ENCODE data around the gene PAGE2B.
"Not testable (repeated sequence)": the region's sequence is repeated elsewhere in the genome, so short reads cannot be mapped to it uniquely, and the experiment has no call there.

The PAGE2B gene

DNA sequence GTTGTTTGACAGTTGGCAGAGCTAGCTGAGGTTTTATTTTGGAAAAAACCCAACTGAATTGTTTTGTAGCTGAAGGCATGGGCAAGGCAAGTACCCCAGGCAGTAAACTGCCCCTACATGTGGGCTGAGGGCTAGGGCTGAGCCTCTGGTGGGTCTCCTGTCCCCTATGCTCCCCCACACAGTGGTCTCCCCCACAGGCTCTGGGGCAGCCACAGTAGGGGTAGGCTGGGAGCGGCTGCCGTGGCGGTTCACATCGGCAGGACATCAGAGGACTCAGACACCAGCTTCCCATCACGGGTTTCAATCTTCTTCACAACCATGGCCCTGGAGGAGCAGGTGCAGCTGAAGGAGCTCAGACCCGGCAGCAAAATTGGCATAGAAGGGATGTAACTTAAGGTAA is 33.3 kb upstream of the PAGE2B start:
- Histone ChIP-seq H3K4me1 (no peaks in the 10 kb centered on the region), H3K9me3 (replicated peaks in 1 of 11) (peaks cover 0 to 16% (median 7%) of the 10 kb centered on the region in 11 experiments; a peak in 12 of 22 replicates), H3K9ac (no peak overlapping the region), H3K4me2 (no peak overlapping the region), H4K20me1 (no peaks in the 10 kb centered on the region), H3K27me3 (peaks cover 0 to 24% (median 9%) of the 10 kb centered on the region in 11 experiments; a peak in 10 of 22 replicates), H3K4me3 (no peak overlapping the region), H3K36me3 (no peaks in the 10 kb centered on the region), H3K27ac (no peak overlapping the region)
- TF ChIP-seq Cebpa-rat (IDR thresholded peaks at IDR 0.05), result no peak

DNA sequence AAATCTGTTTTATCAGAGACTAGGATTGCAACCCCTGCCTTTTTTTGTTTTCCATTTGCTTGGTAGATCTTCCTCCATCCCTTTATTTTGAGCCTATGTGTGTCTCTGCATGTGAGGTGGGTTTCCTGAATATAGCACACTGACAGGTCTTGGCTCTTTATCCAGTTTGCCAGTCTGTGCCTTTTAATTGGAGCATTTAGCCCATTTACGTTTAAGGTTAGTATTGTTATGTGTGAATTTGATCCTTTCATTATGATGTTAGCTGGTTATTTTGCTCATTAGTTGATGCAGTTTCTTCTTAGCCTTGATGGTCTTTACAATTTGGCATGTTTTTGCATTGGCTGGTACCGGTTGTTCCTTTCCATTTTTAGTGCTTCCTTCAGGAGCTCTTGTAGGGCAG is 24.2 kb upstream of the PAGE2B start:
- not testable (repeated sequence) for H3K36me3 ChIP-seq, H3K9ac ChIP-seq, H3K4me3 ChIP-seq, H3K4me2 ChIP-seq, H3K4me1 ChIP-seq, H3K27ac ChIP-seq, H4K20me1 ChIP-seq
- H3K27me3 ChIP-seq, result peaks cover 4 to 24% (median 17%) of the 10 kb centered on the region in 11 experiments; a peak in 17 of 22 replicates
- H3K9me3 ChIP-seq (replicated peaks in 1 of 11), result peaks cover 14 to 35% (median 25%) of the 10 kb centered on the region in 11 experiments; a peak in 20 of 22 replicates

DNA sequence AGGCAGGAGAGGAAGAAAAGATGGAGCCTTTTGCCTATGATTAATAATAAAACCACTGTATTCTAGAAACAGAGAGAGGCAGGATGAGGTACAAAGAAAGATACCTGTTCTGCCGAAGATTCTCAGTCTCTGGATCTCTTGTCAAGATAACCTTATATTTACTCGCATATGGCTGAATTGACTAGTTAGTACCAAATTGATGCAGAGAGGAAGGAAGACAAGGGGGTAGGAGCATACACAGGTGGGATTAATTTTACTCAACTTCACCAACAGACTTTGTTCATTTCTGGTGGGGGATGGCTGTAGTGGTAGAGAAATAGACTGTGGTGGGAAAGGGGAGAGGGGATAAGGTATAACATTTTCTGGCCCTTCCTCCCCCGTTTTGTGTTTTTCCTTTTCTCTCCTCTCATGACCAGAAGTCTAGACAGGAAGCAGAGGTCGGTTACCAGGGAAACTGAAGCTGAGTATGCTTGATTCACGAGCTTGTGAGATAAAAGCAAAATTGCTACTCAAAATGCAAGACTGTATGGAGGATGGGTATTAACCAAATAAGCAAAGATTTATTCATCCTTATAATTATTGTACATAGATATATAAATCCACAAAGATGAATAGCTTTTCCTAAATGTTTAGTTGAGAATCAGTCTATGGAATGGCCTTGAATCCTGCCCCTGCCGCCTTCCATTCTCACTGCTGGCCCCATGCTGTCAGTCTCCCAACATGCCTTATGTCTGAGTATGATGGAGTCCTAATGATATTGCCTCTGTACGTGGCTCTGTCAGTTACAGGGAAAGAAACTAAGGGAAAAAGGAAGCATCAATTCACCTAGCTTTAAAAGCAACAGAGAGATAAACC is 17.8 kb upstream of the PAGE2B start:
- Histone ChIP-seq H3K9me3 (replicated peaks in 1 of 11) (peaks cover 4 to 14% (median 13%) of the 10 kb centered on the region in 11 experiments; a peak in 19 of 22 replicates), H3K27ac (peak overlapping the region in 2 of 11 experiments; percentile 14 to 29; a peak in 2 of 22 replicates), H3K4me2 (peak overlapping the region; percentile 6 to 55 (median 26); a peak in 16 of 22 replicates), H3K36me3 (no peaks in the 10 kb centered on the region), H4K20me1 (no peaks in the 10 kb centered on the region; a peak in 1 of 22 replicates), H3K4me1 (peaks cover 8 to 10% (median 9%) of the 10 kb centered on the region in 10 experiments; a peak in 15 of 20 replicates), H3K9ac (no peak overlapping the region), H3K4me3 (no peak overlapping the region), H3K27me3 (peaks cover 46 to 81% (median 69%) of the 10 kb centered on the region in 11 experiments)
- no peak for TF ChIP-seq Cebpa-rat (IDR thresholded peaks at IDR 0.05)

DNA sequence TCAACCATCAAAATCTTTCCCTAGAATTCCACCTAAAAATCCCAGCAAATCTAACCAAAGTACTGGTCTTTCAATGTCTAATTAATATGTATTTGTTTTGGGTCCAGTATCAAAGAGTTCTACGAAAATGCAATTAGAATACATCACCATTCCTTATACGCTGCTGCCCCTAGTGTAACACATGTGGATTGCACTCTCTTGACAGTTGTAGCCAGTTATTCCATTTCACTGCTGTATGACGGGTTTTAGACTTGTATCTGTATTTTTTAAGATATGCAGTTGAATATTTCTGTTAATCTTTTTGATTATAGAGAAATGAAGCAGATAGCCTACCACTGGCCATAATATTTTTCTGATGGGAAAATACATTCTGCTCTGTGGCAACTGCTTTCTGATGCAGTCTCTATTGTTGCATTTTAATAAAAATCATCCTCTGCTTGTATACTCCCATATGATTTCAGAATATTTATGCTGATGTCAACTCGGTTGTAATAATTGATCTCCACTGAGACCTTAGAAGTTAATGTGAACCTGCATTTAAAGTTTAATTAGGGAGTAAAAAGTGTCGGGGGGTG is 17.1 kb upstream of the PAGE2B start:
- no peak for TF ChIP-seq Cebpa-rat (IDR thresholded peaks at IDR 0.05)
- Histone ChIP-seq H3K4me2 (peak overlapping the region in 10 of 11 experiments; percentile 8 to 55 (median 31); a peak in 13 of 22 replicates), H3K4me1 (peaks cover 8 to 10% (median 9%) of the 10 kb centered on the region in 10 experiments; a peak in 15 of 20 replicates), H3K9ac (no peak overlapping the region), H3K4me3 (no peak overlapping the region), H3K36me3 (no peaks in the 10 kb centered on the region), H3K9me3 (replicated peaks in 1 of 11) (peaks cover 0 to 7% (median 5%) of the 10 kb centered on the region in 11 experiments; a peak in 14 of 22 replicates), H4K20me1 (no peaks in the 10 kb centered on the region; a peak in 1 of 22 replicates), H3K27me3 (peaks cover 53 to 88% (median 76%) of the 10 kb centered on the region in 11 experiments), H3K27ac (no peak overlapping the region; a peak in 2 of 22 replicates)

DNA sequence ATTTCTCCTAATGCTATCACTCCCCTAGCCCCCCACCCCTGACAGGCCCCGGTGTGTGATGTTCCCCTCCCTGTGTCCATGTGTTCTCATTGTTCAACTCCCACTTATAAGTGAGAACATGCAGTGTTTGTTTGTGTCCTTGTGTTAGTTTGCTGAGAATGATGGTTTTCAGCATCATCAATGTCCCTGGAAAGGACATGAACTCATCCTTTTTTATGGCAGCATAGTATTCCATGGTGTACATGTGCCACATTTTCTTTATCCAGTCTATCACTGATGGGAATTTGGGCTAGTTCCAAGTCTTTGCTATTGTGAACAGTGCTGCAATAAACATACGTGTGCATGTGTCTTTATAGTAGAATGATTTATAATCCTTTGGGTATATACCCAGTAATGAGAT is 7.7 kb upstream of the PAGE2B start:
- not testable (repeated sequence) for H3K4me1 ChIP-seq, H3K27ac ChIP-seq, H4K20me1 ChIP-seq, H3K4me3 ChIP-seq, H3K4me2 ChIP-seq, H3K9ac ChIP-seq, H3K36me3 ChIP-seq
- Histone ChIP-seq H3K27me3 (peaks cover 26 to 83% (median 71%) of the 10 kb centered on the region in 11 experiments), H3K9me3 (replicated peaks in 1 of 11) (peaks cover 0 to 38% (median 6%) of the 10 kb centered on the region in 11 experiments; a peak in 12 of 22 replicates)

DNA sequence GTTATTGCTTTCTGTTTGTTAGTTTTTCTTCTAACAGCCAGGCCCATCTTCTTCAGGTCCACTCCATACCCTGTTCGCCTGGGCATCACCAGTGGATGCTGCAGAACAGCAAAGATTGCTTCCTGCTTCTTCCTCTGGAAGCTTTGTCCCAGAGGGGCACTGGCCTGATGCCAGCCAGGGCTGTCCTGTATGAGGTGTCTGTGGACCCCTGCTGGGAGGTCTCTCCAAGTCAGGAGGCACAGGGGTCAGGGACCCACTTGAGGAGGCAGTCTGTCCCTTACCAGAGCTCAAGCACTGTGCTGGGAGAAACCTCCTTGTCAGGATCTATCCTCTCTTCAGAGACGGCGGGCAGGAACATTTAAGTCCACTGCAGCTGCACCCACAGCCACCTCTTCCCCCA is 2.5 kb upstream of the PAGE2B start:
- H3K9ac ChIP-seq, result no peak overlapping the region
- H3K4me1 ChIP-seq, result no peaks in the 10 kb centered on the region
- no peak for TF ChIP-seq Cebpa-rat (IDR thresholded peaks at IDR 0.05)

DNA sequence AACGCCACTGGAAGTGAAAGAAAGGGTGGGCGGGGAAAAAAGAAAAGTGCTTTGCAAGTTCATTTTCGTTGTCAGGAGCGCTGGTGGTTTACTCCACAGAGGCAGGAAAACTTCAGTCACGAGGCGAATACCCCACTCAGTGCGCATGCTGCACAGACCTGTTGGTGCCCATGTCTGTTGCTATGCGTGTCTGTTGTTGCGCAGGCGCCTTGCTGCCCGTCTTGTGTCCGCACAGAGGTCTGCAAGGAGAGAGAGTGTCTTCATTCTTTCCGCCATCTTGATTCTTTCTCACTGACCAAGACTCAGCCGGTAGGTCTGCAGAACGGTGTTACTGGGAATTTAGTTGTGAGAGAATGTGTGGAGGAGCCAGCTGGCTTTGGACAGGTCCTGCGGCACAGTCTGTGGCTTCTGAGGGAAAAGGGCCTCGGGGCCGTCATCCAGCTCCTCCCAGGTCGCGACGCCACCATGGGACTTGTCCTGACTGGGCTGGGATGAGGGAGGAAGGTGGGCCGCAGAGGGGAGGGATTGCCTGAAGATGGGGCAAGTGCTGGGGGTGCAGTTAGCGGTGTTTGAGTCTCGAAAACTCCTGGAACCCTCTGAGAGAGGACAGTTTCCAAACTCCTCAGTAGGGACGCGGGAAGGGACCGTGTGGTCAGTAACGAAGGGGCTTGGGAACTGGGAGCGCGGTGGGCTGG is 14.1 kb downstream of the PAGE2B start, which contains the start of gene PAGE2:
Gene PAGE2, plus strand, starts transcription at position 224 of the 695 bp plus-strand sequence. CDS start 1,003 bp downstream, outside the sequence.
- H4K20me1 ChIP-seq, result peaks cover 0 to 4% (median 0%) of the 10 kb centered on the region in 11 experiments; a peak in 1 of 22 replicates
- H3K9ac ChIP-seq, result no peak within 1 kb of the TSS
- no peak within 1 kb of the TSS for H3K27ac ChIP-seq
- no peak within 1 kb of the TSS for H3K4me3 ChIP-seq
- H3K4me2 ChIP-seq, result no peak within 1 kb of the TSS
- H3K4me1 ChIP-seq, result no peaks in the 10 kb centered on the region
- no peaks in the 10 kb centered on the region for H3K36me3 ChIP-seq
- H3K9me3 ChIP-seq (replicated peaks in 1 of 11), result peaks cover 6 to 31% (median 15%) of the 10 kb centered on the region in 11 experiments; a peak in 19 of 22 replicates
- no peak for TF ChIP-seq Cebpa-rat (IDR thresholded peaks at IDR 0.05)
- peaks cover 7 to 40% (median 32%) of the 10 kb centered on the region in 11 experiments; a peak in 21 of 22 replicates for H3K27me3 ChIP-seq

More for the DNA sequence above, 2.5 kb upstream of the PAGE2B start:
- Histone ChIP-seq H3K4me3 (no peak overlapping the region), H3K36me3 (no peaks in the 10 kb centered on the region), H3K9me3 (replicated peaks in 1 of 11) (peaks cover 0 to 24% (median 7%) of the 10 kb centered on the region in 11 experiments; a peak in 12 of 22 replicates), H4K20me1 (no peaks in the 10 kb centered on the region), H3K4me2 (no peak overlapping the region), H3K27ac (no peak overlapping the region), H3K27me3 (peaks cover 27 to 70% (median 57%) of the 10 kb centered on the region in 11 experiments)

DNA sequence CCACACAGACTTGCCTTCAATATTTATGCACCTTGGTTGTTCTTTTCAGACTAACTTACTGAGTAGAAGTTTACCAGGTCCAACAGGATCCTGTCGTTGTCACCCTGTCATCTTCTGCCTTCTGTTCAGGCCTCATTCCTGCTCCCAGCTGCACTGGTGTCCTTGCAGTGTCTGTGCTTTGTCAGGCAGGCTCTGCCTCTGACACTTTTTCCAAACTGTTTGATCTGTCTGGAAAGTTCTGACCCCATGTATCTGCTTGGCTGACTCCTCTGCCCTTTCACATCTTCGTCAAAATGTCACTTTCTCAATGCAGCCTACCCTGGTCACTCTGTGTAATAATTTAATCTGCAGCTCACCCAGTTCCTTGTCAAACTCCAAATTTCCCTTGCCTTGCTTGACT is 23.9 kb downstream of the PAGE2B start:
- H3K9me3 ChIP-seq (replicated peaks in 1 of 11), result peaks cover 0 to 8% (median 0%) of the 10 kb centered on the region in 11 experiments; a peak in 3 of 22 replicates
- no peak for TF ChIP-seq Cebpa-rat (IDR thresholded peaks at IDR 0.05)
- no peak overlapping the region for H3K4me3 ChIP-seq
- no peak overlapping the region for H3K9ac ChIP-seq
- peaks cover 86 to 97% (median 91%) of the 10 kb centered on the region in 11 experiments for H3K27me3 ChIP-seq
- no peaks in the 10 kb centered on the region for H3K36me3 ChIP-seq
- no peak overlapping the region for H3K27ac ChIP-seq
- H3K4me1 ChIP-seq, result no peaks in the 10 kb centered on the region
- H4K20me1 ChIP-seq, result no peaks in the 10 kb centered on the region
- H3K4me2 ChIP-seq, result no peak overlapping the region
